Glutamatergic neuron (in vitro differentiated cells): ENCODE data around the gene SIRPB1. TPM values are rescaled to one million over a fixed set of nuclear protein-coding genes. Genes with fewer than 3 reads are reported as not detected.

Experiments used
- DNase-seq: peaks from one replicate; pipeline ENCODE4 v3.0.0; 2022
- H3K27ac Mint-ChIP-seq: one replicate; pipeline ENCODE4 v1.8.0; 2020; ENCODE audit warnings: mild to moderate bottlenecking, mixed read lengths, inconsistent platforms; ENCODE audit not compliant: unreplicated experiment
- H3K27me3 Mint-ChIP-seq: one replicate; pipeline ENCODE4 v1.8.0; 2020; ENCODE audit warnings: mild to moderate bottlenecking, moderate library complexity, mixed read lengths, inconsistent platforms; ENCODE audit not compliant: unreplicated experiment
- H3K36me3 Mint-ChIP-seq: one replicate; pipeline ENCODE4 v1.8.0; 2020; ENCODE audit warnings: mild to moderate bottlenecking, mixed read lengths, inconsistent platforms; ENCODE audit not compliant: unreplicated experiment
- H3K4me1 Mint-ChIP-seq: one replicate; pipeline ENCODE4 v1.8.0; 2020; ENCODE audit warnings: mild to moderate bottlenecking, low read depth, mixed read lengths, inconsistent platforms; ENCODE audit not compliant: unreplicated experiment
- H3K4me3 Mint-ChIP-seq: one replicate; pipeline ENCODE4 v1.8.0; 2020; ENCODE audit warnings: mild to moderate bottlenecking, mixed read lengths, inconsistent platforms; ENCODE audit not compliant: unreplicated experiment
- H3K9me3 Mint-ChIP-seq: one replicate; pipeline ENCODE4 v1.8.0; 2020; ENCODE audit warnings: mild to moderate bottlenecking, moderate library complexity, mixed read lengths, inconsistent platforms; ENCODE audit not compliant: unreplicated experiment
- CTCF ChIP-seq: fragments of 200-600 bp; sonication (generic); IDR thresholded peaks from one replicate; pipeline ENCODE4 v1.5.0; 2021; ENCODE audit not compliant: partially characterized antibody, unreplicated experiment
- total RNA-seq: library from RNA; stranded (reverse); fragmentation: NEBNext Ultra II Directional; extraction: Animal tissue kit (Norgen Biotek cat#: 25700); gene quantifications from one replicate; pipeline ENCODE4 v1.2.1, GENCODE V29; 2021; ENCODE audit not compliant: unreplicated experiment

SIRPB1 gene
- total RNA-seq, 1 donor from 2014 or later = not detected

- peaks cover 9% of the 10 kb centered on the region for H3K9me3 Mint-ChIP-seq
- peaks cover 9% of the 10 kb centered on the region for H3K4me1 Mint-ChIP-seq
- no peak overlapping the region for H3K4me3 Mint-ChIP-seq
- no peak overlapping the region for H3K27ac Mint-ChIP-seq
- TF ChIP-seq CTCF = no peak
- DNase-seq = no peak
- H3K27me3 Mint-ChIP-seq = peaks cover 8% of the 10 kb centered on the region
- H3K36me3 Mint-ChIP-seq = no peaks in the 10 kb centered on the region
Observed at GRCh38 chr20:1664911-1665310, 45.1 kb upstream of the SIRPB1 start.

GRCh38 chr20:1663917-1664316 lies 44.1 kb upstream of the SIRPB1 start:
- peak overlapping the region; percentile 24 for H3K27ac Mint-ChIP-seq

GRCh38 chr20:1661542-1662299 lies 41.9 kb upstream of the SIRPB1 start:
- Mint-ChIP-seq H3K27me3 (peaks cover 4% of the 10 kb centered on the region), H3K4me1 (no peaks in the 10 kb centered on the region), H3K4me3 (no peak overlapping the region), H3K27ac (no peak overlapping the region), H3K9me3 (peaks cover 2% of the 10 kb centered on the region), H3K36me3 (no peaks in the 10 kb centered on the region)
- TF ChIP-seq CTCF = no peak
- DNase-seq = no peak

More at GRCh38 chr20:1663917-1664316, 44.1 kb upstream of the SIRPB1 start:
- Mint-ChIP-seq H3K9me3 (peaks cover 2% of the 10 kb centered on the region), H3K27me3 (peaks cover 4% of the 10 kb centered on the region), H3K4me1 (peaks cover 2% of the 10 kb centered on the region), H3K4me3 (no peak overlapping the region), H3K36me3 (no peaks in the 10 kb centered on the region)
- DNase-seq = no peak
- no peak for TF ChIP-seq CTCF

- no peaks in the 10 kb centered on the region for H3K36me3 Mint-ChIP-seq
- H3K9me3 Mint-ChIP-seq = peaks cover 2% of the 10 kb centered on the region
- no peak overlapping the region for H3K27ac Mint-ChIP-seq
- no peaks in the 10 kb centered on the region for H3K4me1 Mint-ChIP-seq
- H3K4me3 Mint-ChIP-seq = no peak overlapping the region
- no peak for DNase-seq
- peaks cover 4% of the 10 kb centered on the region for H3K27me3 Mint-ChIP-seq
- TF ChIP-seq CTCF = no peak
Observed at GRCh38 chr20:1660246-1660645, 40.4 kb upstream of the SIRPB1 start.

- no peaks in the 10 kb centered on the region for H3K27me3 Mint-ChIP-seq
- H3K36me3 Mint-ChIP-seq = no peaks in the 10 kb centered on the region
- no peak for TF ChIP-seq CTCF
- no peaks in the 10 kb centered on the region for H3K4me1 Mint-ChIP-seq
- no peak within 1 kb of the TSS for H3K27ac Mint-ChIP-seq
- DNase-seq = no peak
- no peak within 1 kb of the TSS for H3K4me3 Mint-ChIP-seq
- H3K9me3 Mint-ChIP-seq = no peaks in the 10 kb centered on the region
Observed at GRCh38 chr20:1657556-1658334, 37.9 kb upstream of the SIRPB1 start, which contains the start of gene SIRPG. SIRPG (minus strand) TSS chr20:1657779; CDS start chr20:1657714, 65 bp downstream.
